CD4-positive, alpha-beta memory T cell (primary cell): ENCODE results near the gene PTGES2. TPM values are rescaled to one million over a fixed set of nuclear protein-coding genes. Genes with fewer than 3 reads are reported as not detected.

ENCODE experiments used
- CTCF ChIA-PET: fragments of 350-600 bp; sonication (Branson Sonifier 250); formaldehyde crosslinking; loops from one replicate; lab custom pipeline; 2021; ENCODE audit warnings: inconsistent platforms; ENCODE audit not compliant: partially characterized antibody; lab: Charles Lee
- POLR2A ChIA-PET: fragments of 350-600 bp; sonication (Branson Sonifier 250); formaldehyde crosslinking; loops from one replicate; lab custom pipeline; 2021; ENCODE audit not compliant: partially characterized antibody; lab: Charles Lee
- DNase-seq, 5 donors: peaks; one replicate each; pipeline versions ENCODE4 v3.0.0 to v3.0.0-alpha.2; 2020 to 2022; ENCODE audit warnings: mixed read lengths in 1 of 5
- H3K27ac ChIP-seq: one replicate; pipeline ENCODE4 v1.7.0; 2013; ENCODE audit warnings: low read depth, low read length
- H3K27me3 ChIP-seq: 2 replicates; pipeline ENCODE4 v1.7.0; 2013; ENCODE audit warnings: mild to moderate bottlenecking, low read length, moderate library complexity; ENCODE audit not compliant: insufficient read depth
- H3K36me3 ChIP-seq: 2 replicates; pipeline ENCODE4 v1.7.0; 2013; ENCODE audit warnings: mild to moderate bottlenecking, low read length, moderate library complexity; ENCODE audit not compliant: insufficient read depth
- H3K4me1 ChIP-seq: 2 replicates; pipeline ENCODE4 v1.7.0; 2013; ENCODE audit warnings: mild to moderate bottlenecking, low read length, moderate library complexity; ENCODE audit not compliant: insufficient read depth
- H3K4me3 ChIP-seq, 2 donors: one replicate each; pipeline ENCODE4 v1.7.0; 2013; ENCODE audit warnings: low read length in 2 of 2, mild to moderate bottlenecking in 1 of 2
- H3K9me3 ChIP-seq, 2 donors: one replicate each; pipeline ENCODE4 v1.7.0; 2013; ENCODE audit warnings: low read length in 2 of 2, control low read depth in 1 of 2; ENCODE audit not compliant: control insufficient read depth in 1 of 2
- H3K27ac Mint-ChIP-seq, 7 donors: one replicate each; pipeline ENCODE4 v1.8.0; 2020 to 2021; ENCODE audit warnings: mixed read lengths in 7 of 7, mild to moderate bottlenecking in 6 of 7, inconsistent platforms in 3 of 7, moderate library complexity in 3 of 7
- H3K27me3 Mint-ChIP-seq, 2 donors: one replicate each; pipeline ENCODE4 v1.8.0; 2020 to 2021; ENCODE audit warnings: mixed read lengths in 2 of 2
- H3K36me3 Mint-ChIP-seq, 2 donors: one replicate each; pipeline ENCODE4 v1.8.0; 2020 to 2021; ENCODE audit warnings: mixed read lengths in 2 of 2, inconsistent platforms in 1 of 2, mild to moderate bottlenecking in 1 of 2
- H3K4me1 Mint-ChIP-seq, 4 donors: one replicate each; pipeline ENCODE4 v1.8.0; 2020 to 2021; ENCODE audit warnings: mixed read lengths in 4 of 4, mild to moderate bottlenecking in 1 of 4
- H3K4me3 Mint-ChIP-seq, 8 donors: one replicate each; pipeline ENCODE4 v1.8.0; 2020 to 2021; ENCODE audit warnings: mixed read lengths in 8 of 8, mild to moderate bottlenecking in 7 of 8, moderate library complexity in 6 of 8, inconsistent platforms in 3 of 8
- H3K9me3 Mint-ChIP-seq, 8 donors: one replicate each; pipeline ENCODE4 v1.8.0; 2020 to 2021; ENCODE audit warnings: mixed read lengths in 8 of 8, mild to moderate bottlenecking in 5 of 8, inconsistent platforms in 3 of 8, moderate library complexity in 1 of 8
- intact Hi-C: fragments of 100-400 bp; cut with micrococcal nuclease; formaldehyde crosslinking; loops from one replicate; pipeline ENCODE4 v1.15.1; 2023
- polyA plus RNA-seq, 2 donors: library from polyadenylated mRNA; unstranded; fragments of 300-500 nt; fragmentation: Illumina TruSeq; gene quantifications; one replicate each; pipeline ENCODE4 v1.2.3, GENCODE V29; 2021
- total RNA-seq, 2 experiments: library from RNA; stranded (reverse); gene quantifications; one replicate each; pipeline ENCODE4 v1.2.3, GENCODE V29; 2021

Gene PTGES2
- total and polyA plus RNA-seq, 4 experiments from 2014 or later: 47.5 to 57.9 (median 50.3) TPM

DNA sequence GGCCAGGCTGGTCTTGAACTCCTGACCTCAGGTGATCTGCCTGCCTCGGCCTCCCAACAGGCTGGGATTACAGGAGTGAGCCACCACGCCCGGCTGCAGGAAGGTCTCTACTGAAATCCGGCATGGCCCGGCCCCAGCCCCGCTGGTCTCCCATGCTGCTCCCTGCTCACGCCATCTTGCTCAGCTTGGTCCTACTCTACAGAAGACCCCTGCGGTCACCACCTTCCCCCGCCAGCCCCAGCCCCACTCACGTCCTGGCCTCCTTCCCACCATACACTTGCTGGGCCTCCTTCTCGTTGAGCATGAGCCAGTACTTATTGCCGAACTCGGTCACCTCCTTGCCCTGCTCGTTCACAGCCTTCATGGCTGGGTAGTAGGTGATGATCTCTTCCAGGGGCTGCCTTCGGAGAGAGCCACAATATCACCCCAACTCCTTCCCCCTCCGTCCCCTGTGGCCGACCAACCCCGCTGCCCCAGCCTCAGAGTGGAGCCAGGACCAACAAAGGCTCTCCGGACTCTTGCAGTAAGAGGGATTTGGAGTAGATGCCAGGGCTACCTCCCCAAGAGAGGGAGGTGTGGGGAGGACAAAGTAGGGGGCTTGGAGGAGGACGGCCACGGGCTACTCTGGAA is 4.0 kb downstream of the PTGES2 start:
- H3K4me3 ChIP-seq: no peak overlapping the region
- Mint-ChIP-seq H3K4me3 (no peak overlapping the region), H3K36me3 (peaks cover 0 to 30% of the 10 kb centered on the region in 2 donors), H3K27me3 (no peaks in the 10 kb centered on the region), H3K4me1 (peaks cover 15 to 32% (median 22%) of the 10 kb centered on the region in 4 donors), H3K9me3 (no peaks in the 10 kb centered on the region), H3K27ac (peak overlapping the region in 3 of 7 donors; percentile 42 to 47 (median 42))
- no peak overlapping the region for H3K27ac ChIP-seq
- ChIA-PET CTCF (interaction anchor here (0.6 to 1.4 kb wide), 2 partner anchors 14 to 35 kb away, joined by 3 read pairs; no protein-coding TSS in a partner anchor), POLR2A (no interaction called here)
- no peak for DNase-seq
- peaks cover 24% of the 10 kb centered on the region for H3K4me1 ChIP-seq
- peaks cover 12% of the 10 kb centered on the region for H3K36me3 ChIP-seq
- H3K9me3 ChIP-seq: no peaks in the 10 kb centered on the region
- intact Hi-C loops: loop anchor here (10.0 kb wide), 1 partner anchor 389 kb away; the partner anchor contains the start of gene TOR2A
- no peaks in the 10 kb centered on the region for H3K27me3 ChIP-seq

DNA sequence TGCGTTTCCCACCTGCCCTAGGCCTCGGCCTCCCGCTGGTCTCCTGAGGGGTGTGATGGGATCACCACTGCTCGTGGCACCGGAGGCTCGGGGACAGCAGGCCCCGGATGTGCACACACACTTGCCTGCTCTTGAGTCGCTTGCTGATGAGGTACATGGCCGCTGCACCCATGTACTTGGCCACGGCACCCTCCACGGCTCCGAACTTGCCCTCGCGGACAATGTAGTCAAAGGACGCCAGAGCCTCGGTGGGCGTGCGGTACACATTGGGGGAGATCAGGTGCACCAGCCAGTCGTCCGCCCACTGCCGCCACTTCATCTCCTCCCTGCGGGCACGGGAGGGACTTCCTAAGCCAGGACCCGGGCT is 4.7 kb downstream of the PTGES2 start:
- Mint-ChIP-seq H3K36me3 (peaks cover 0 to 27% of the 10 kb centered on the region in 2 donors), H3K27ac (peak overlapping the region in 1 of 7 donors; percentile 70), H3K27me3 (no peaks in the 10 kb centered on the region), H3K4me3 (no peak overlapping the region), H3K4me1 (peaks cover 15 to 27% (median 20%) of the 10 kb centered on the region in 4 donors), H3K9me3 (no peaks in the 10 kb centered on the region)
- H3K27ac ChIP-seq: no peak overlapping the region
- ChIA-PET POLR2A (interaction anchor here (0.7 kb wide), 1 partner anchor 9 kb away, joined by 3 read pairs; no protein-coding TSS in a partner anchor), CTCF (no interaction called here)
- H3K4me1 ChIP-seq: peaks cover 28% of the 10 kb centered on the region
- no peaks in the 10 kb centered on the region for H3K9me3 ChIP-seq
- DNase-seq: no peak
- intact Hi-C loops: loop anchor here (10.0 kb wide), 1 partner anchor 388 kb away; the partner anchor contains the start of gene TOR2A
- no peak overlapping the region for H3K4me3 ChIP-seq
- H3K36me3 ChIP-seq: peaks cover 12% of the 10 kb centered on the region
- H3K27me3 ChIP-seq: no peaks in the 10 kb centered on the region

DNA sequence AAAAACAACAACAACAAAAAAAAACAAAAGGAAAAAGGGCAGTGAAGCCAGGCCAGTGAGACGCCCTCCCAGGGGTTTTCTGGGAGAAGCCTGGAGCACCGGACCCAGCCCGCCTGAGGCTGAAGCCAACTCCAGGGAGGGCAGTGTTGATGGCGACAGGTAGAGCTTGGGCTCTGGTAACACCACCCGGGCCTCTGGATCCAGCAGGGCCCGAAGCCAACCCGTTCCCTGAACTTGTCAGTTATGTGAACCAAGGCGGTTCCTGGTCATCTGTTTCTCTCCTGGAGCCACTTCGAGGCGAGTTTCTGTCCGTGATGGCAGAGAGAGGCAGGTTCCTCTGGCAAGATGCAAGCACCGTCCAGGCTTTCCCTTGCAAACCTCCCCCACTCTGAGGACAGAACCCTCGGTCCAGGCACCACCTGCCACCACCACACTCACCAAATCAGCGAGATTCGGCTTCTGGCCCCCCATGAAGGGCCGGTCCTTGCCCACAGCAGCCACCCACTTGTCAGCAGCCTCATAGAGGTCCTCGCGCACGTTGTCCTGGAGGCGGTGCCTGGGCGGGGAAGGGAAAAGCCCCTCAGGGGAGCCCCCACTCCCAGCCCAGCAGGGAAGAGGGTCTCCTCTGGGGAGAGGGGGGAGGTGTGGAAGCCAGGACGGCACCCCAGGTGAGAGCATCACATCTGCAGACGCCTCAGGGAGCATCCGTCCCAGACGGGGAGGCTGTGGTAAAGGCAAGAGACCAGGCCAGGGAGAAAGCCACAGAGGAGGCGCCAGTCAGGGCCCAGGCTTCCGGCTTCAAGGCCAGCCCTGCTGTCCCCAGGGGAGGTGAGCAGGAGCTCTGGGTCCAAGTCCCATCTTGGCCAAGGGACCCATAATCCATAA is 5.4 kb downstream of the PTGES2 start:
- no peaks in the 10 kb centered on the region for H3K9me3 ChIP-seq
- Mint-ChIP-seq H3K4me1 (peaks cover 18 to 31% (median 22%) of the 10 kb centered on the region in 4 donors), H3K27me3 (no peaks in the 10 kb centered on the region), H3K27ac (no peak overlapping the region), H3K36me3 (peaks cover 0 to 29% of the 10 kb centered on the region in 2 donors), H3K4me3 (no peak overlapping the region), H3K9me3 (no peaks in the 10 kb centered on the region)
- no peak overlapping the region for H3K4me3 ChIP-seq
- intact Hi-C loops: loop anchor here (10.0 kb wide), 1 partner anchor 387 kb away; the partner anchor contains the start of gene TOR2A
- CTCF ChIA-PET: no interaction called here
- H3K27ac ChIP-seq: no peak overlapping the region
- no peaks in the 10 kb centered on the region for H3K27me3 ChIP-seq
- H3K4me1 ChIP-seq: peaks cover 29% of the 10 kb centered on the region
- DNase-seq: no peak
- POLR2A ChIA-PET: interaction anchor here (0.7 kb wide), 1 partner anchor 9 kb away, joined by 3 read pairs; no protein-coding TSS in a partner anchor
- H3K36me3 ChIP-seq: peaks cover 12% of the 10 kb centered on the region

DNA sequence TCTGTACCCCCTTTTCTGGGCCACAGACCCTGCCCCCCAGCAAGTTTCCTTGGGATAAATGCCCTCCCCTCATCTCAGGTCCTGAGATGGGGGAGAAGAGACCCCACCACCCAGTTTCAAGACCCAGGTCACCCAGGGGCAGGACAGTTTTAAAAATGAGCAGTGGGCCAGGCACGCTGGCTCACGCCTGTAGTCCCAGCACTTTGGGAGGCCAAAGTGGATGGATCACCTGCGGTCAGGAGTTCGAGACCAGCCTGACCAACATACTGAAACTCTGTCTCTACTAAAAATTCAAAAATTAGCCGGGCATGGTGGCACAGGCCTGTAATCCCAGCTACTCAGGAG is 6.1 kb downstream of the PTGES2 start:
- POLR2A ChIA-PET: no interaction called here
- Mint-ChIP-seq H3K36me3 (peaks cover 0 to 29% of the 10 kb centered on the region in 2 donors), H3K4me3 (no peak overlapping the region), H3K9me3 (no peaks in the 10 kb centered on the region), H3K27me3 (no peaks in the 10 kb centered on the region), H3K4me1 (peaks cover 18 to 26% (median 22%) of the 10 kb centered on the region in 4 donors), H3K27ac (no peak overlapping the region)
- CTCF ChIA-PET: no interaction called here
- Histone ChIP-seq H3K4me1 (peaks cover 24% of the 10 kb centered on the region), H3K27me3 (no peaks in the 10 kb centered on the region), H3K36me3 (peaks cover 12% of the 10 kb centered on the region), H3K4me3 (no peak overlapping the region), H3K27ac (no peak overlapping the region), H3K9me3 (no peaks in the 10 kb centered on the region)
- intact Hi-C loops: loop anchor here (10.0 kb wide), 1 partner anchor 387 kb away; the partner anchor contains the start of gene TOR2A
- no peak for DNase-seq

DNA sequence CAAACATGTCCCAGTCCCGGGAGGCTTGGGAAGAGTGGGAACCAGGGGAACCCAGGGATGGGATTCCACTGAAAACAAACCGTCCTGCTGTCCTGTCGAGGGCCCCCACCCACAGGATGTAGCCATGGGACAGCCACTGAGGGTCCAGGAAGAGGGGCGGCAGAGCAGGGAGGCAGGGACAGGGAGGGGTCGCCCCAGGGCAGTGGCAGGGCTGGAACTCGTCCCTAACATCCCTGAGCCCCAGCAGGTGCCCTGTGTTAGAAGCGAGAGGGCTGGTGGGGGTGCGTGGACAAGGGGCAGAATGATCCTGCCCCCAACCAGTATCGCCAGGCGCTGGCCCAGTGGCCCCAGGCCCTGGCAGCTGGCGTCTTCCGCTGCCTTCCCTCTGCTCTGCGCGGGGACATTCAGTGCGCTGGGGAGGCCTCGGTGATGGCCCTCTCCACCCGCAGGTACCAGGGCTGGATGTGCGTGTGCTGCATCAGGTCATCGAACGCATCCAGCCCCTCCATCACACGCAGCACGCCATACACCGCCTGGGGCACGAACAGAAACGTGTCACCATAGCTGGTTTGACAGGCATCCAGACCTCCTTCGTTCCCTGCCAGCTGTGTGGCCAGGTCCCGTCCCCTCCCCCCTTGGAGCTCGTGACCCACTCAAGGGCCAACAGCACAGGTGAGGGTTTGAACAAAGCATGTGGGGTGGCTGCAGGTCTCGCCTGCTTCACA is 6.6 kb downstream of the PTGES2 start:
- Histone ChIP-seq H3K27ac (no peak overlapping the region), H3K9me3 (no peaks in the 10 kb centered on the region), H3K4me1 (peaks cover 19% of the 10 kb centered on the region), H3K27me3 (no peaks in the 10 kb centered on the region), H3K4me3 (no peak overlapping the region), H3K36me3 (peaks cover 12% of the 10 kb centered on the region)
- intact Hi-C loops: loop anchor here (10.0 kb wide), 1 partner anchor 386 kb away; the partner anchor contains the start of gene TOR2A
- Mint-ChIP-seq H3K4me3 (no peak overlapping the region), H3K9me3 (no peaks in the 10 kb centered on the region), H3K27me3 (no peaks in the 10 kb centered on the region), H3K4me1 (peaks cover 12 to 21% (median 17%) of the 10 kb centered on the region in 4 donors), H3K27ac (no peak overlapping the region), H3K36me3 (peaks cover 0 to 26% of the 10 kb centered on the region in 2 donors)
- DNase-seq: no peak
- CTCF ChIA-PET: interaction anchor here (1.0 kb wide), 1 partner anchor 36 kb away, joined by 3 read pairs; no protein-coding TSS in a partner anchor
- POLR2A ChIA-PET: interaction anchor here (1.0 kb wide), 1 partner anchor 7 kb away, joined by 4 read pairs; no protein-coding TSS in a partner anchor

DNA sequence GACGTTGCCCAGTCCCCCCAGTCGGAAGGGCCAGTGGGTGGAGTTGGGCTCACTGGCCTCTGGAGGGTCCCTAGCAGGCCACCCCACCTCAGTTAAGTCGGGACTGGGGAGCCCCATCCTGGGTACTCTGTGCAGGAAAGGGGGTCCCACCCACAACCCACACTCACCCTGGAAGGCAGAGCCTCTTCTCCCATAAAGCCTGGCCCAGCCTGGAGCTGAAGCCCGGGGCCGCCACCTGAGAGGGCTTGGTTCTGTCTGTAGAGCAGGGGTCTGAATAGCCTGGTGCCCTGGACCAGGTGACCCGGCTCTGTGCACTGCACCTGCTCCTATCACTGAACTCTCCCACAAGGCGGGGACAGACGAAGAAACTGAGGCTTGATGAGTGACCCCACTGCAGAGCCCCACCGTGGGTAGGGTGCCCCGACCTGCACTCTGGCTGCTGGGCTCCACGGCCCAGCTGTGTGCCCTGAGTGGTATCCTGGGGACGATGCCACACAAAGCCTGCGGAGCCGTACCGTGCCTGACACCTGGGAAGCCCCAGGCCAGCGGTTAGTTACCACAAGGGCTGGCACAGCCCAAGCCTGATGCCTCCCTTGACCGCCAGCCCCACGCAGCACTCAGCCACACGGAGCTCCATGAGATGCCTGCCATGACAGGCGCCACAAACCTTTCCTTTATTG is 7.3 kb downstream of the PTGES2 start:
- H3K9me3 ChIP-seq: no peaks in the 10 kb centered on the region
- no peak overlapping the region for H3K4me3 Mint-ChIP-seq
- CTCF ChIA-PET: interaction anchor here (0.7 to 1.0 kb wide), 3 partner anchors 36 to 176 kb away, joined by 3 read pairs; no protein-coding TSS in a partner anchor
- no peak for DNase-seq
- H3K36me3 Mint-ChIP-seq: peaks cover 0 to 26% of the 10 kb centered on the region in 2 donors
- POLR2A ChIA-PET: interaction anchor here (1.0 kb wide), 1 partner anchor 8 kb away, joined by 4 read pairs; no protein-coding TSS in a partner anchor
- H3K4me3 ChIP-seq: no peak overlapping the region
- H3K27me3 ChIP-seq: no peaks in the 10 kb centered on the region
- H3K36me3 ChIP-seq: peaks cover 12% of the 10 kb centered on the region
- H3K27ac Mint-ChIP-seq: no peak overlapping the region
- peaks cover 12% of the 10 kb centered on the region for H3K4me1 ChIP-seq
- peaks cover 8 to 14% (median 11%) of the 10 kb centered on the region in 4 donors for H3K4me1 Mint-ChIP-seq
- no peaks in the 10 kb centered on the region for H3K27me3 Mint-ChIP-seq
- H3K9me3 Mint-ChIP-seq: no peaks in the 10 kb centered on the region
- intact Hi-C loops: loop anchor here (10.0 kb wide), 1 partner anchor 385 kb away; the partner anchor contains the start of gene TOR2A
- no peak overlapping the region for H3K27ac ChIP-seq
